NCI-H69 (cell line): ENCODE measurements around the gene PCDHB16.

Source experiments
- DNase-seq: peaks from one replicate; lab custom pipeline; 2025; lab: John Stamatoyannopoulos, UW

Gene PCDHB16

DNA sequence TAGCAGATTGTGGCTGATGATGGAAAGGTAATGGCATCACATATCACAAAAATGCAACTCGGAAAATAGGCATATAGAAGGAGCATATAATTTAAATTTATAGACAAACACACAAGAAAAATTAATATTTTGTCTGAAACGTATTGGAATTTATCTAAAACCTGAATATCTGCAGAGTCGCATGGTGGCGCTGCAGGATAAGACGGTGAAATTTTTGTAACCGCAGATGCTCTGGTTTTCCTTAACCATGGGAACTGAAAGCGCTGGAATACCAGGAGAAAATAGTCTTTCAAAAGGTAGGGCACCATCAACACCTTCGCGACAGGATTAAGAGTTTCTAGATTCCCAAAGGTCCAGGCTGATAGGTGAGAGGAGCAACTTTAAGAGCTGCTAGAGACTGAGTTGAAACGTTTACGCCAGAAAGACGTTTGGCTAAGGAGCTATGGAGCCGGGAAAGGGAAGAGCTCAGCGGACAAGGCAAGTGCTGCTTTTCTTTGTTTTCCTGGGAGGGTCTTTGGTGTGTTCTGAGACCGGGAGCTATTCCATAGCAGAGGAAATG lies 52.0 kb downstream of the PCDHB16 start:
- DNase-seq, result no peak
